ENCODE results near the gene MAP3K20.

MAP3K20 gene

DNA sequence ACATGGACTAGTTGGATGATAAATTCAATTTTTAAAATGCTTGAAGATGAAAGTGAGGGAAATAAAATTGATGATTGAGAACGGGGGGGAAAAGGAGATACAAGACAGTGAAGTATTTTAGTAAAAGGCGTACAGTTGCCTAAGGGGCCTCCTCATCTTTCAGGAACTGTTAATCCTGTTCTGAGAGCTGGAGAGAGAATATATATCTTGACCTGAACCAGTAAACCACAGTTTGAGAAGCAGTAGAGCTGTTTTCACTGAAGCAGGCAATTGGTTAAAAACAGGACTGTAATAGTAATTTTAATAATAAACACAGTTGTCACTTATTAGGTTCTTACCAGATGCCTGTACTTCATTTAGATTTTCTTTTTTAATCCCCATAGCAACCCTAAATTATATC is 137.5 kb downstream of the MAP3K20 start:
- H3K27me3 Mint-ChIP-seq (ENCODE audit: low read depth): peaks cover 2% of the 10 kb centered on the region
- no peak for DNase-seq (ENCODE audit: low spot score)
- no peaks in the 10 kb centered on the region for H3K9me3 Mint-ChIP-seq
- no peak overlapping the region for H3K27ac Mint-ChIP-seq
- peaks cover 6% of the 10 kb centered on the region for H3K36me3 Mint-ChIP-seq (ENCODE audit: low read depth)
- H3K4me1 Mint-ChIP-seq (ENCODE audit: low read depth): peaks cover 6% of the 10 kb centered on the region
- no peak overlapping the region for H3K4me3 Mint-ChIP-seq

DNA sequence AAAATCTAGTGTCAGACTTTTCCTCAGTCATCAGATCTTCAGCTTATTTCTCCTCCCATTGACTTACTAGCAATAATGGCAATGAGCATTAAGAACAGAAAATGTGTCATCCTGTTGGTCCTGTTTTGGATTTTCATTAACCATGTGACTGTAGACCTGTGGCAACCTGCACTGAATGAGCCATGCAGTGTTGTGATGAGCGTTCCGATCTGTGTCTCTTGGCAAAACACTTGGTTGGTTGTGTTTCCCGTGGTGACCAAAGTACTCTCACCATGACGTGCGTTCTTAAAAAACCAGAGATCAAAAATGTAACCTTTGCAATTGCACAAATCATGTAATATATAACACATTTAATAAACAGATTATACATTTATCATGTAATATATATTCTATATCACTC is 138.6 kb downstream of the MAP3K20 start:
- peaks cover 2% of the 10 kb centered on the region for H3K27me3 Mint-ChIP-seq (ENCODE audit: low read depth)

DNA sequence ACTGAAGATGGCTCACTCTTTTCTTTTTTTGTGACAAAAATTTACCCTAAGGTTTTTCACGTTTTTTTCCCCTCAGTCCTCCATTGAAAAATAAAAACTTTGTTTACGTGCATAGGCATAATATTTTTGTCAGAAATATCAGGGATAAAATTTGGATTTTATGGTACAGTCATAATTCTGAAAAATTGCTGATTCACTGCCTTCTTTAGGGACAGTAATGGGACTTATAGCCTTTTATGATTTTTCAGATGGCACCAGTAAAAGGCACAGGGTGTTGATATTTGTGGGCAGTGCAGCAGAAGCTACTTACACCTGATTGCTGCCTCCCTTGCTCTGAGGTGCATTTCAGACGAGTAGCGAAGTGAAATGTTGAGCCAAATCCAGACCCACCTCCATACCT is 139.7 kb downstream of the MAP3K20 start:
- H3K36me3 Mint-ChIP-seq (ENCODE audit: low read depth): peaks cover 3% of the 10 kb centered on the region
- DNase-seq (ENCODE audit: low spot score): no peak
- H3K4me1 Mint-ChIP-seq (ENCODE audit: low read depth): peaks cover 10% of the 10 kb centered on the region
- H3K27ac Mint-ChIP-seq: no peak overlapping the region
- H3K27me3 Mint-ChIP-seq (ENCODE audit: low read depth): peaks cover 2% of the 10 kb centered on the region
- no peaks in the 10 kb centered on the region for H3K9me3 Mint-ChIP-seq
- no peak overlapping the region for H3K4me3 Mint-ChIP-seq

More for the DNA sequence above, 138.6 kb downstream of the MAP3K20 start:
- H3K9me3 Mint-ChIP-seq: no peaks in the 10 kb centered on the region
- H3K27ac Mint-ChIP-seq: no peak overlapping the region
- peaks cover 11% of the 10 kb centered on the region for H3K4me1 Mint-ChIP-seq (ENCODE audit: low read depth)
- no peak overlapping the region for H3K4me3 Mint-ChIP-seq
- H3K36me3 Mint-ChIP-seq (ENCODE audit: low read depth): peaks cover 6% of the 10 kb centered on the region
- DNase-seq (ENCODE audit: low spot score): no peak

DNA sequence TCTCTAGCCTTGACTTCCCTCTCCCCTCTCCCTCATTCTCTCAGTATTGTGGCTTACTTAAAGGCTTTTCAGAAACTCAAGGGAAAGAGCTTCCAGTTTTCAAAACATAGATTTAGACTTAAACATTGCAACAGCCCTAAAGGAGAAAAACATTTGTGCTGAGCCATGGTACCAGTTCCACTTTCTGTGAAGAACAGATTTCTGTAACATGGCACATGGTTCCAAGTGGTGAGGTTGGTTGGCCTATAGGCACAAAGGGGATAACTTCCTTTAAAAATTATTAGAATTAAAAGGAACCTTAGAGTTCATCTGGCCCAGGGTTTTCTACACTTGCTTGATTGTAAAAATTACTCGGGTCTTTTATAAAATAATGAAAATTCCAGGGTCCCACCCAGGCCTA is 140.4 kb downstream of the MAP3K20 start:
- Mint-ChIP-seq H3K27me3 (ENCODE audit: low read depth) (peaks cover 2% of the 10 kb centered on the region), H3K4me3 (no peak overlapping the region), H3K27ac (no peak overlapping the region), H3K36me3 (ENCODE audit: low read depth) (peaks cover 4% of the 10 kb centered on the region), H3K9me3 (no peaks in the 10 kb centered on the region), H3K4me1 (ENCODE audit: low read depth) (peaks cover 5% of the 10 kb centered on the region)
- no peak for DNase-seq (ENCODE audit: low spot score)

DNA sequence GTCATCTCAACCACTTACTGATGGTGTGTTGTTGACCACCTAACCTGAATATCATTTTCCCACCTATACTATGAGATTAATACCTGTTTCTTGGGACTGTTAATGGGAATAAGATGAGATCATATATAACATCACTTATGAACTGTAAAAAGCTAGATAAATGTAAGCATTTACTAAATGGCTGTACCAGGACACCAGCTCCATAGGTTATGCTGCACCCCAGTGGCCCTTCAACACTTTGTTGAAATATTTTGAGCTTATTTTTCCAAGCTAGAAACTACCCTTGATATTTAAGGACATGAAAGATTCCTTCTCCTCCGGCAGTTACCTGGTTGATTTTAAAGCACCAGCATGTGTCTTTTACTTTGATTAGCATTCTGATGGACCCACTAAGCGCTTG is 141.0 kb downstream of the MAP3K20 start:
- DNase-seq (ENCODE audit: low spot score): no peak
- peaks cover 5% of the 10 kb centered on the region for H3K4me1 Mint-ChIP-seq (ENCODE audit: low read depth)
- peaks cover 2% of the 10 kb centered on the region for H3K36me3 Mint-ChIP-seq (ENCODE audit: low read depth)

DNA sequence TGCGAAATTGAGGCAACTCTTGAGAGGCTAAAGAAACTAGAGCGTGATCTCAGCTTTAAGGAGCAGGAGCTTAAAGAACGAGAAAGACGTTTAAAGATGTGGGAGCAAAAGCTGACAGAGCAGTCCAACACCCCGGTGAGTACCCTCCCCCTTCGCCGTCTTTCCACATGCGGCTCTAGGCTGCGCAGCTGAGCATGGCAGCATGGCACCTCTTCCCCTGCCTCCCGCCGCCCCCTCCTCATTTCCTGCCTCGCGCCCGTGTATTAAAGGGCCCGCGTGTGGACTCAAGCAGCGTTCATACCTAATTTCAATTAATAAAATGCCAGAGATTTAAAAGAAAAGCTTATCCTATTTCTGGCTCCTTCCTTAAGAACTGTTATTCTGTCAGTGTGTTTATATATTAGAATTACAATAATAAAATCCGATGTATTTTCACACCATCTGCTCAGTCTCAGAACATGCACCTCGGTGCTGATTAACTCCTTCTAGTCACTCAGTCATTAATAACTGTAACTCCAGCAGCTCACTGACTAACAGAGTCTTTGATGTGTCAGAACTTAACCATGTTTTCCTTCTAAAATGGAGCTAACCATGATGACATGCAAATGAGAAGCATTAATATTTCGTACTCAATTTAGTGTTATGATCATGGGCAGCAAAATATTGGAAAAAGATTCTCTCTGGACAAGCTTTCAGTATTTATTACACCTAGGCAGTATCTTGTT is 141.6 kb downstream of the MAP3K20 start:
- peaks cover 2% of the 10 kb centered on the region for H3K27me3 Mint-ChIP-seq (ENCODE audit: low read depth)
- H3K9me3 Mint-ChIP-seq: no peaks in the 10 kb centered on the region
- no peak overlapping the region for H3K4me3 Mint-ChIP-seq
- no peak for DNase-seq (ENCODE audit: low spot score)
- H3K36me3 Mint-ChIP-seq (ENCODE audit: low read depth): peaks cover 2% of the 10 kb centered on the region
- H3K27ac Mint-ChIP-seq: no peak overlapping the region
- H3K4me1 Mint-ChIP-seq (ENCODE audit: low read depth): peaks cover 5% of the 10 kb centered on the region

More for the DNA sequence above, 141.0 kb downstream of the MAP3K20 start:
- H3K9me3 Mint-ChIP-seq: no peaks in the 10 kb centered on the region
- H3K27ac Mint-ChIP-seq: no peak overlapping the region
- H3K4me3 Mint-ChIP-seq: no peak overlapping the region
- H3K27me3 Mint-ChIP-seq (ENCODE audit: low read depth): peaks cover 2% of the 10 kb centered on the region

DNA sequence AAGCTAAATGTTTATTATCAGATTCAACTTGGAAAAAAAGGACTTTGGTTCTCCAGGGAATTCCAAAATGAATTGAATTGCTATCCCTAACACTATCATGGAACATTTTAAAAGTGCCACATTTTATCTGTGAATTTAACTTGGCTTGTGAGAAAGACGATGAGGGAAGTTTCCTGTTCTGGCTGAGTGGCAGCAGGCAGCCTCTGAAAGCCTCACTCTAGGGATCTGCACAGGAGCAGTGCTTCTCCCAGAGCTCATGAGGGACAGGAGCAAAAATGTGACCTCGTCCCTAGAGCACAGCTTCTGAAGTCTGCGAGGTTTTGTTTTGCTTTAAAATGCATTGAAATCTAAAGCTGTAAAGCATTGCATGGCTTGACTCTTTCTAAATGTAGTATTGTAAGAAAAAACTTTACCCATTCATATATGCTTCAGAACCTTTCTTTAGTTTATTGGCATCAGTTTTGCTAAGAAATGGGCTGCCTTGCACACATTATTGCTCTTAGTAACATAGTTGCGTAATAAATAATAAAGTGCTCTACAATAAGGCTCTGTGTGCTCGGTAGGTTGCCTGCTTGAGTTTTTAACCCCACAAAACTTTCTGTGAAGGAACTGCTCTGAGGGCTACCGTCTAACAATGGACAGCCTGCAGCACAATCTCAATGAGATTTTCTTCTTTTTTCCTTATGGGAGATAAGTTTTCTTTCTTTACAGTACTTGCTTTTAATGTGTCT is 142.8 kb downstream of the MAP3K20 start:
- no peak for DNase-seq (ENCODE audit: low spot score)
- no peaks in the 10 kb centered on the region for H3K9me3 Mint-ChIP-seq
- peaks cover 2% of the 10 kb centered on the region for H3K36me3 Mint-ChIP-seq (ENCODE audit: low read depth)
- H3K27me3 Mint-ChIP-seq (ENCODE audit: low read depth): peaks cover 2% of the 10 kb centered on the region
- H3K4me1 Mint-ChIP-seq (ENCODE audit: low read depth): peaks cover 5% of the 10 kb centered on the region
- H3K4me3 Mint-ChIP-seq: no peak overlapping the region
- H3K27ac Mint-ChIP-seq: no peak overlapping the region

DNA sequence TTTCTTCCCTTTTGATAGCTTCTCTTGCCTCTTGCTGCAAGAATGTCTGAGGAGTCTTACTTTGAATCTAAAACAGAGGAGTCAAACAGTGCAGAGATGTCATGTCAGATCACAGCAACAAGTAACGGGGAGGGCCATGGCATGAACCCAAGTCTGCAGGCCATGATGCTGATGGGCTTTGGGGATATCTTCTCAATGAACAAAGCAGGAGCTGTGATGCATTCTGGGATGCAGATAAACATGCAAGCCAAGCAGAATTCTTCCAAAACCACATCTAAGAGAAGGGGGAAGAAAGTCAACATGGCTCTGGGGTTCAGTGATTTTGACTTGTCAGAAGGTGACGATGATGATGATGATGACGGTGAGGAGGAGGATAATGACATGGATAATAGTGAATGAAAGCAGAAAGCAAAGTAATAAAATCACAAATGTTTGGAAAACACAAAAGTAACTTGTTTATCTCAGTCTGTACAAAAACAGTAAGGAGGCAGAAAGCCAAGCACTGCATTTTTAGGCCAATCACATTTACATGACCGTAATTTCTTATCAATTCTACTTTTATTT is 145.6 kb downstream of the MAP3K20 start:
- Mint-ChIP-seq H3K4me1 (ENCODE audit: low read depth) (peaks cover 5% of the 10 kb centered on the region), H3K27me3 (ENCODE audit: low read depth) (peaks cover 10% of the 10 kb centered on the region), H3K4me3 (no peak overlapping the region), H3K27ac (no peak overlapping the region), H3K9me3 (no peaks in the 10 kb centered on the region), H3K36me3 (ENCODE audit: low read depth) (peaks cover 2% of the 10 kb centered on the region)
- no peak for DNase-seq (ENCODE audit: low spot score)

DNA sequence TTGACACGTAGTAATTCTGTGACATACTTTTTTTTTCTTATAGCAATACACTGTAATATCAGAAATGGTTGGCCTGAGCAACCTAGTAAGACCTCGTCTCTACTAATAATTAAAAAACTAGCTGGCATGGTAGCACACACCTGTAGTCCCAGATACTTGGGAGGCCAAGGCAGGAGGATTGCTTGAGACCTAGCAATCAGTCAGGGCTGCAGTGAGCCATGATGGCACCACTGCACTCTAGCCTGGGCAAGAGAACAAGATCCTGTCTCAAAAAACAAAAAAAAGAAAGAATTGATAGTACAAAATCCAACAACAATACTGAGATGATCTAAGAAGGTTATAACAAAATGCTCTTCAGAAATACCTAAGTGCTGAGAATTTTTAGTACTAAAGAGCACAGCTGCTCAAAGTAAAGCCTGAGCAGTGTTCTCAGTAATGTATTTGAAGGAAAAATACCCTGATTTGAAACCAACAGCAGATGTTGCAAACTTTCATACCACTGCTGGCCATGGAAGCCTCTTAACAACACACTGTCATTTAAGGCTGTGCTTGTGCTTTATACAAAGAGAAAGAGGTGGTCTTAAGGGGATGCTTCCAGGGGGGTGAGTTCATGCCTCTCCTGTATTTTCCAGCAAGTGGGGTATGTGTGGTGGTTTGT is 146.4 kb downstream of the MAP3K20 start:
- H3K36me3 Mint-ChIP-seq (ENCODE audit: low read depth): peaks cover 2% of the 10 kb centered on the region
- H3K27ac Mint-ChIP-seq: no peak overlapping the region
- peaks cover 12% of the 10 kb centered on the region for H3K27me3 Mint-ChIP-seq (ENCODE audit: low read depth)
- peaks cover 7% of the 10 kb centered on the region for H3K4me1 Mint-ChIP-seq (ENCODE audit: low read depth)
- no peak for DNase-seq (ENCODE audit: low spot score)
- H3K9me3 Mint-ChIP-seq: no peaks in the 10 kb centered on the region
- H3K4me3 Mint-ChIP-seq: no peak overlapping the region

DNA sequence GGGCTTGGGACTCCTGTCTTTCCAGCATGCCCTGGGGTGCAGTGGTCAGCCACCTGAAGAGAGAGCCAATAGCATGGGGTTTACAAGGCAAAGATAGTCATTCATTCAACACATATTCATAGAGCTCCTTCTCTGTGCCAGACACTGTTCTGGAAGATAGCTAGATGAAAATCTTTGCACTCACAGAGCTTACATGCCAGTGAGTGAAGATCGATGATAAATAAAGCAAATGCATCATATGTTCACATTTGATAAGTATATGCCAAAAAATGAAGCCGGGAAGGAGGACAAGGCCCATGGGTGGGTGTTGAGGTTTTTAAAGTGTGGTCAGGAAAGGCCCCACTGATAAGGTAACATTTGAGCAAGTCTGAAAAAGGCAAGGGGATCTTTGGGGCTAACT is 148.2 kb downstream of the MAP3K20 start:
- Mint-ChIP-seq H3K27me3 (ENCODE audit: low read depth) (peaks cover 18% of the 10 kb centered on the region), H3K36me3 (ENCODE audit: low read depth) (peaks cover 5% of the 10 kb centered on the region), H3K27ac (no peak overlapping the region), H3K9me3 (no peaks in the 10 kb centered on the region), H3K4me3 (no peak overlapping the region), H3K4me1 (ENCODE audit: low read depth) (peaks cover 7% of the 10 kb centered on the region)
- DNase-seq (ENCODE audit: low spot score): no peak

DNA sequence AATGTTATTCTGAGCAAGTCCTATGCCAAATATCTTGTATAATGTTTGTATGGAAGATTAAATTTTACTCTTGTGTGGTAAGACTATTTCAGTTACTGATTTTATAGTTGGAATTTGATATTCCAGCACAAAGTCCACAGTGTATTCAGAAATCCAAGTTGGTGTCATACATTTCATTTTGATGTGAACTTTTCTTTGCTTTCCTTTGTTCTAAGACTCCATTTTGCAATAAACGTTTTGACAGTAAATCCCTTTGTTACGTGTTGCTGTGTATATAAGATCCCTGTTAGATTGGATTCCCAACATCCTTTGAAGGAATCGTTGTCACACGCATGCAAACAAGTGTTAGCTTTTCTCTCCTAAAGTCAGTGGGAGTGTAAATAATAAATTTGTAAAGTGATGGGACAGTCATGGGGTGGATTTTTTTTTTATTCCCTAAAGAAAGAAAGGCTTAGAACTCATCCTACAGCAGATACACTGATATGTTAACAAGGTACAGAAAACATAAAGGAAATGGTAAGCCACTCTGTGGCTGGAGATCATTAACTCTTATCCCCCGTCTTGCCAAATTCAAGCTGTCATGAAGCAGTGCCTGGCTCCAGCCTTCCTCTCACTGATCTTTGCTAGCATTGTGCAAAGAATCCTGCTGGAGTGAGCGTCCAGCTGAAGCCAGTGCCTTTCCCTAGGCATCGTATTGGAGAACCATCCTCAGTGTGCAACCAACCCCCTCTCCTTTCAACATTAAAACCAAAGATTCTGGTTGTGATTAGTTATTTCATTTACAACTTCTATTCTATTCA is 151.5 kb downstream of the MAP3K20 start:
- H3K9me3 Mint-ChIP-seq: no peaks in the 10 kb centered on the region
- H3K27me3 Mint-ChIP-seq (ENCODE audit: low read depth): peaks cover 18% of the 10 kb centered on the region
- no peak overlapping the region for H3K4me3 Mint-ChIP-seq
- no peak for DNase-seq (ENCODE audit: low spot score)
- peaks cover 7% of the 10 kb centered on the region for H3K4me1 Mint-ChIP-seq (ENCODE audit: low read depth)
- no peak overlapping the region for H3K27ac Mint-ChIP-seq
- peaks cover 4% of the 10 kb centered on the region for H3K36me3 Mint-ChIP-seq (ENCODE audit: low read depth)

DNA sequence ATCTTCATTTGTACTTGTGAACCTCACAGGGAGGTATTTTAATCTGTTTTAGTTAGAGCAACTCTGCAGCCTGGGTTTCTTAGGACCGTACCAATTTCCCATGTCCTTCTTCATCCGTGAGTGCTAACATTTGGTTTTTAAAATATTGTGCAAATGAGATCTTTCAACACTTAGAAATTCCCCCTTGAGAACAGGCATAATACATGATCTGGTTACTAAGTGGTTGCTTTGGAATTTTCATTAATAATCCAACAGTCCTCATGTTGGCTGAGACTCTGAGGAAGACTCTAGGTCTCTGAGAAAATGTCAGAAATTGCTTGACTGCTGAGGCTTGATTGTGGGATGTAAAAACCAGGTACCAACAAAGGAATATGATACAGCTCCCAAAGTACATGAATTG is 153.4 kb downstream of the MAP3K20 start:
- H3K36me3 Mint-ChIP-seq (ENCODE audit: low read depth): peaks cover 10% of the 10 kb centered on the region
- peaks cover 14% of the 10 kb centered on the region for H3K27me3 Mint-ChIP-seq (ENCODE audit: low read depth)
- no peak for DNase-seq (ENCODE audit: low spot score)
- H3K27ac Mint-ChIP-seq: no peak overlapping the region
- H3K4me3 Mint-ChIP-seq: no peak overlapping the region
- no peaks in the 10 kb centered on the region for H3K9me3 Mint-ChIP-seq
- H3K4me1 Mint-ChIP-seq (ENCODE audit: low read depth): peaks cover 14% of the 10 kb centered on the region

DNA sequence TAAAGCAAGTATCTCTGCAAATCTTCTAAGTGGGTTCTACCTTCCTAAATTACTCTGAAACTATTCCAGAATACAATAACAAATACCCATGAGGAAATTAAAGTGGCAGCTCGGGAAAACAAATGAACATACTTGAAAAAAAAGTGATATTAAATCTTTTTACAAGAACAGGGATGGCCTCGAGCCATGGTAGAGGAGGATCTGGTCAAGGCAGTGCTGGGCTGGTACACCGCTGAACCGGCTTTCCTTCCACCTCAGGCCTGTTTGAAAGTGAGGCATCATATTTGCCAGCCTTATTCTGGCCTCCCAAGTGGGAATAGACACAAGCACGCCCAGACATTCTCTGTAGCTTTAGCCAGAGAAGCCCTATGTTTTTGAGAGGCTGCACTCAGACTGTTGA is 154.5 kb downstream of the MAP3K20 start:
- H3K27ac Mint-ChIP-seq: no peak overlapping the region
- no peak for DNase-seq (ENCODE audit: low spot score)
- H3K27me3 Mint-ChIP-seq (ENCODE audit: low read depth): peaks cover 16% of the 10 kb centered on the region
- no peaks in the 10 kb centered on the region for H3K9me3 Mint-ChIP-seq
- peaks cover 14% of the 10 kb centered on the region for H3K4me1 Mint-ChIP-seq (ENCODE audit: low read depth)
- peaks cover 10% of the 10 kb centered on the region for H3K36me3 Mint-ChIP-seq (ENCODE audit: low read depth)
- no peak overlapping the region for H3K4me3 Mint-ChIP-seq
